ENCODE data around the gene HDLBP. TPM values are rescaled to one million over a fixed set of nuclear protein-coding genes. Genes with fewer than 3 reads are reported as not detected.
A peak's percentile ranks its signal among the peaks of the same experiment; 100 is the strongest.
"Not testable (repeated sequence)": the region's sequence is repeated elsewhere in the genome, so short reads cannot be mapped to it uniquely, and the experiment has no call there.

Gene HDLBP
- total and polyA plus RNA-seq, 4 donors = 220 to 476 (median 318) TPM

DNA sequence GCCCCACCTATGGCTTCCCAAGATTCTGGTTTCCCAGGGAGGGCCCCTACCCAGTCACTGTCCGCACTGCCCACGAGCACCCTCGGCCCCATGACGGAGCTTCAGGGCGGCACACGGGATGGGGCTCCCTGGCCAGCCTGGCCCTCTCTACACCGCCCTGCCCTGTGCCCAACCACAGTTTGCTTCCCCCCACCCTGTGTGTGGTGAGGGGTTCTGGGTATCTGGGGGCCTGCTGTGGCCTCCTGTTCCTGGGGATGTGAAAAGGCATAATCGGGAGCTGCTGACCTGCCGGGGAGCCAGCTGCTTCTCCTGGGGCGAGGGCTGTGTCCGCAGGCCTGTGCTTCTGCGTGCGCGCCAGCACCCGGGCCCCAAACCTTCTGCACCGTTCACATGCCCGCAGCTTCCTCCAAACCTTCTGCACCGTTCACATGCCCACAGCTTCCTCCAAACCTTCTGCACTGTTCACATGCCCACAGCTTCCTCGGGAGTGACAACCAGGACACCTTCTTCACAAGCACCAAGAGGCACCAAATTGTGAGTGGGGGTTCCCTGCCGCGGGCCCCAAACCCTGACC, 114.6 kb downstream of the HDLBP start:
- no peak overlapping the region for H3K4me3 ChIP-seq (ENCODE audit: low read length in 2 of 2)
- no peak overlapping the region for H3K27ac ChIP-seq (ENCODE audit: low read depth in 1 of 2, low read length in 2 of 2)
- H3K9me3 ChIP-seq (ENCODE audit: control insufficient read depth, low read length) = no peaks in the 10 kb centered on the region
- no peaks in the 10 kb centered on the region for H3K36me3 ChIP-seq (ENCODE audit: control insufficient read depth in 1 of 2, insufficient read depth in 2 of 2, low read length in 1 of 2)
- no peaks in the 10 kb centered on the region for H3K4me1 ChIP-seq (ENCODE audit: control insufficient read depth in 1 of 2, insufficient read depth in 2 of 2, low read length in 2 of 2)
- ATAC-seq (ENCODE audit: low FRiP score) (no peak), DNase-seq (no peak)
- intact Hi-C loops (cut with DNase I) = no loop called here
- WGBS, 2 donors = 90 to 91% methylated on average over 21 of the region's 21 CpGs
- H3K27me3 ChIP-seq (ENCODE audit: control insufficient read depth in 1 of 2, insufficient read depth in 2 of 2, low read length in 1 of 2) = no peaks in the 10 kb centered on the region

DNA sequence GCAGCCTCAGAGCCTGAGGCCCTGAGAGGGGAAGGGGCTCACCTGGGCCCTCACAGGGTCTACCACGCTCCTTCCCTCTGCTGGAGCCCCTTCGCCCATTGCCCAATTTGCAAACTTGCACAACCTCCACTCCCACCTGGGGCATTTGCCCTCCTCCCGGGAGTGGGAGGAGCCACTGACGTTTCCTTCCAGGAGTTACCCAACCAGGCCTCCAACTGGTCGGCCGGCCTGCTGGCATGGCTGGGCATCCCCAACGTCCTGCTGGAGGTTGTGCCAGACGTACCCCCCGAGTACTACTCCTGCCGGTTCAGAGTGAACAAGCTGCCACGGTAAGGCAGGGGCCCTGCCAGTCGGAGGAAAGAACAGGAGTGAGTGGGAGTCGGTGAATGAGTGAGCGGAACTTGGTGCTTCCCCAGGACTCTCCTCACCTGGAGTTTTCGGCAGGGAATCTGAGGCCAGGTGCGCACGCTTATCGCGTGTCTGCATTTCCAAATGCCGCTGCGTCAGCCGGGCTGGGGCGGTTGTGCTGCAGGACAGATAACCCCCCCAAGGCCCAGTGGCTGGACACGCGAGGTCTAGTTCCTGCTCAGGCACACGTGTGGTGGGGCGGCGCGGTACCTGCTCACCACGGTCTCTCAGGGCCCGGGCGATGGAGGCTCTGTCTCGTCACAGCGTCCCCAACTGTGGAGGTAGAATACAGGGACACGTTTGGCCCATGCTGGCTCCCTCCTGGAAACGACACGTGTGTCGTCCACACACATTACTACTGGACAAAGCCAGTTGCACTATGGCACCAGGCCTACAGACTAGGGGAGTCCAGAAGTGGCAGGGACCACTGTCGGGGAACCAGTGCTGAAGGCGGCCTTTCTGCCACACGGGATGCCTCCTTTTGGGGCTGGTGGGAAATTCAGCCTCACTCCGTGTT, 115.3 kb downstream of the HDLBP start:
- DNase-seq (peak in 1 of 2 donors; percentile 43), ATAC-seq (ENCODE audit: low FRiP score) (no peak)
- Histone ChIP-seq H3K27me3 (ENCODE audit: control insufficient read depth in 1 of 2, insufficient read depth in 2 of 2, low read length in 1 of 2) (no peaks in the 10 kb centered on the region), H3K36me3 (ENCODE audit: control insufficient read depth in 1 of 2, insufficient read depth in 2 of 2, low read length in 1 of 2) (no peaks in the 10 kb centered on the region), H3K9me3 (ENCODE audit: control insufficient read depth, low read length) (no peaks in the 10 kb centered on the region), H3K4me3 (ENCODE audit: low read length in 2 of 2) (no peak overlapping the region), H3K27ac (ENCODE audit: low read depth in 1 of 2, low read length in 2 of 2) (no peak overlapping the region), H3K4me1 (ENCODE audit: control insufficient read depth in 1 of 2, insufficient read depth in 2 of 2, low read length in 2 of 2) (no peaks in the 10 kb centered on the region)
- intact Hi-C loops (cut with DNase I) = no loop called here
- 86 to 87% methylated on average over 41 to 42 of the region's 42 CpGs for WGBS, 2 donors

- Histone ChIP-seq H3K4me3 (ENCODE audit: low read length in 2 of 2) (no peak overlapping the region), H3K9me3 (ENCODE audit: control insufficient read depth, low read length) (no peaks in the 10 kb centered on the region), H3K4me1 (ENCODE audit: control insufficient read depth in 1 of 2, insufficient read depth in 2 of 2, low read length in 2 of 2) (no peaks in the 10 kb centered on the region), H3K27ac (ENCODE audit: low read depth in 1 of 2, low read length in 2 of 2) (no peak overlapping the region), H3K27me3 (ENCODE audit: control insufficient read depth in 1 of 2, insufficient read depth in 2 of 2, low read length in 1 of 2) (no peaks in the 10 kb centered on the region), H3K36me3 (ENCODE audit: control insufficient read depth in 1 of 2, insufficient read depth in 2 of 2, low read length in 1 of 2) (no peaks in the 10 kb centered on the region)
- ATAC-seq (ENCODE audit: low FRiP score) (no peak), DNase-seq (peak; percentile 28 to 71)
- 86% methylated on average over 15 to 16 of the region's 16 CpGs for WGBS, 2 donors
- intact Hi-C loops (cut with DNase I) = no loop called here
Observed at GRCh38 chr2:241199286-241199685, 116.2 kb downstream of the HDLBP start.

- ATAC-seq (ENCODE audit: low FRiP score) = no peak
- DNase-seq = peak; percentile 32 to 73
- Histone ChIP-seq H3K27ac (ENCODE audit: low read depth in 1 of 2, low read length in 2 of 2) (no peak overlapping the region), H3K36me3 (ENCODE audit: control insufficient read depth in 1 of 2, insufficient read depth in 2 of 2, low read length in 1 of 2) (no peaks in the 10 kb centered on the region), H3K9me3 (ENCODE audit: control insufficient read depth, low read length) (no peaks in the 10 kb centered on the region), H3K27me3 (ENCODE audit: control insufficient read depth in 1 of 2, insufficient read depth in 2 of 2, low read length in 1 of 2) (no peaks in the 10 kb centered on the region), H3K4me1 (ENCODE audit: control insufficient read depth in 1 of 2, insufficient read depth in 2 of 2, low read length in 2 of 2) (no peaks in the 10 kb centered on the region), H3K4me3 (ENCODE audit: low read length in 2 of 2) (no peak overlapping the region)
- WGBS, 2 donors = 77 to 79% methylated on average over 27 of the region's 27 CpGs
- intact Hi-C loops (cut with DNase I) = no loop called here
Observed at GRCh38 chr2:241198381-241199279, 116.8 kb downstream of the HDLBP start.

DNA sequence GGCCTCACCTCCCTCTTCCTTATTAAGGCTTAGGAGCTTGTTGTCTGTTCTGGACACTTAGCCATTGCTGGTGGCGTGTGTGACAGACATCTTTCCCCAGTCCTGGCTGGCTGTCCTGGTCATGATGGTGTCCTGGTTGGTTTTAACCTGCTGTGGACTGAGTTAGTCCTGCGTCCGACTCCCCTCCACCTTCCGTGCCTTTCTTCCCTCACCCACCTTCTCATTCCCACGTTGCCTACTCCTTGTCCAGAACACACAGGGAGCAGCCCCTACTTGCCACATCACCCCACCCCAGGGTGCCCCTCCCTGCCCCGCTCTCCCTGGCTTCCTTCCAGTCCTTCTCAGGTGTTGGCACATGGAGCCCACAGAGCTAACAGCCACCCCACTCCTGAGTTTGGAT, 117.5 kb downstream of the HDLBP start:
- Histone ChIP-seq H3K27ac (ENCODE audit: low read depth in 1 of 2, low read length in 2 of 2) (no peak overlapping the region), H3K36me3 (ENCODE audit: control insufficient read depth in 1 of 2, insufficient read depth in 2 of 2, low read length in 1 of 2) (no peaks in the 10 kb centered on the region), H3K9me3 (ENCODE audit: control insufficient read depth, low read length) (no peaks in the 10 kb centered on the region), H3K4me3 (ENCODE audit: low read length in 2 of 2) (no peak overlapping the region), H3K27me3 (ENCODE audit: control insufficient read depth in 1 of 2, insufficient read depth in 2 of 2, low read length in 1 of 2) (no peaks in the 10 kb centered on the region), H3K4me1 (ENCODE audit: control insufficient read depth in 1 of 2, insufficient read depth in 2 of 2, low read length in 2 of 2) (no peaks in the 10 kb centered on the region)
- intact Hi-C loops (cut with DNase I) = no loop called here
- DNase-seq (peak; percentile 17 to 52), ATAC-seq (ENCODE audit: low FRiP score) (no peak)
- 87 to 88% methylated on average over 6 of the region's 6 CpGs for WGBS, 2 donors

GRCh38 chr2:241197246-241197645, 118.2 kb downstream of the HDLBP start:
- H3K27me3 ChIP-seq (ENCODE audit: control insufficient read depth in 1 of 2, insufficient read depth in 2 of 2, low read length in 1 of 2); H3K36me3 ChIP-seq (ENCODE audit: control insufficient read depth in 1 of 2, insufficient read depth in 2 of 2, low read length in 1 of 2); H3K4me3 ChIP-seq (ENCODE audit: low read length in 2 of 2); ATAC-seq (ENCODE audit: low FRiP score); intact Hi-C loops (cut with DNase I); H3K4me1 ChIP-seq (ENCODE audit: control insufficient read depth in 1 of 2, insufficient read depth in 2 of 2, low read length in 2 of 2); H3K27ac ChIP-seq (ENCODE audit: low read depth in 1 of 2, low read length in 2 of 2); H3K9me3 ChIP-seq (ENCODE audit: control insufficient read depth, low read length): not testable (repeated sequence)
- peak in 1 of 2 donors; percentile 49 for DNase-seq
- WGBS, 2 donors = 95 to 97% methylated on average over 14 of the region's 14 CpGs

GRCh38 chr2:241195506-241196130, 119.9 kb downstream of the HDLBP start:
- no peaks in the 10 kb centered on the region for H3K9me3 ChIP-seq (ENCODE audit: control insufficient read depth, low read length)
- intact Hi-C loops (cut with DNase I) = no loop called here
- no peaks in the 10 kb centered on the region for H3K27me3 ChIP-seq (ENCODE audit: control insufficient read depth in 1 of 2, insufficient read depth in 2 of 2, low read length in 1 of 2)
- H3K4me1 ChIP-seq (ENCODE audit: control insufficient read depth in 1 of 2, insufficient read depth in 2 of 2, low read length in 2 of 2) = no peaks in the 10 kb centered on the region
- peak; percentile 34 to 65 for DNase-seq
- no peak overlapping the region for H3K4me3 ChIP-seq (ENCODE audit: low read length in 2 of 2)
- no peak for ATAC-seq (ENCODE audit: low FRiP score)
- 83 to 85% methylated on average over 18 of the region's 18 CpGs for WGBS, 2 donors
- no peaks in the 10 kb centered on the region for H3K36me3 ChIP-seq (ENCODE audit: control insufficient read depth in 1 of 2, insufficient read depth in 2 of 2, low read length in 1 of 2)
- no peak overlapping the region for H3K27ac ChIP-seq (ENCODE audit: low read depth in 1 of 2, low read length in 2 of 2)

DNA sequence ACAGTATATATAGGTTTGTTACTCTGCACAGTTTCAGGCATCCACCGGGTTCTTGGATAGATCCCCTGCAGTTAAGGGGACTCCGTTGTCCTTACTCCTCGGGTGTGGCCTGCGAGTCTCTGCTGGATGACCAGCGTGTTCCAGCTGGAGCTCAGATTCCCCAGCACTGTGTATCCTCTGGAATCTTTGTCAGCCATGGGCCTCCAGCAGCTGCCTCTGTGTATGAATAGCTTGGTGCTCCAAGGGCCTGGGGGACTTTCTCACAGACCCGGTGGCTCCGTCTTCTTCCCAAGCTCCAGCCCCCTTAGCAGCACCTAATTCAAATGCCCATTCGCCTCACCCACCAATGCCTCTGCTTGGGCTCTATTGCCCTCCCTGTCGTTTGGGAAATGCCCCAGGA, 120.7 kb downstream of the HDLBP start:
- intact Hi-C loops (cut with DNase I) = no loop called here
- Histone ChIP-seq H3K27ac (ENCODE audit: low read depth in 1 of 2, low read length in 2 of 2) (no peak overlapping the region), H3K4me3 (ENCODE audit: low read length in 2 of 2) (no peak overlapping the region), H3K36me3 (ENCODE audit: control insufficient read depth in 1 of 2, insufficient read depth in 2 of 2, low read length in 1 of 2) (no peaks in the 10 kb centered on the region), H3K4me1 (ENCODE audit: control insufficient read depth in 1 of 2, insufficient read depth in 2 of 2, low read length in 2 of 2) (no peaks in the 10 kb centered on the region), H3K9me3 (ENCODE audit: control insufficient read depth, low read length) (no peaks in the 10 kb centered on the region), H3K27me3 (ENCODE audit: control insufficient read depth in 1 of 2, insufficient read depth in 2 of 2, low read length in 1 of 2) (no peaks in the 10 kb centered on the region)
- 76 to 78% methylated on average over 9 of the region's 9 CpGs for WGBS, 2 donors
- DNase-seq (peak in 1 of 2 donors; percentile 68), ATAC-seq (ENCODE audit: low FRiP score) (no peak)
